HG02623 (cell line): ENCODE results near the gene CEACAM6.
"Not testable (repeated sequence)": the region's sequence is repeated elsewhere in the genome, so short reads cannot be mapped to it uniquely, and the experiment has no call there.

Experiments used
- ATAC-seq: cut with Tn5 transposase; IDR thresholded peaks from one replicate; pipeline ENCODE4 v1.9.1; 2021; ENCODE audit warnings: moderate library complexity; ENCODE audit not compliant: unreplicated experiment

The CEACAM6 gene

GRCh38 chr19:41746593-41747227, 8.6 kb upstream of the CEACAM6 start:
- ATAC-seq, result no peak

DNA sequence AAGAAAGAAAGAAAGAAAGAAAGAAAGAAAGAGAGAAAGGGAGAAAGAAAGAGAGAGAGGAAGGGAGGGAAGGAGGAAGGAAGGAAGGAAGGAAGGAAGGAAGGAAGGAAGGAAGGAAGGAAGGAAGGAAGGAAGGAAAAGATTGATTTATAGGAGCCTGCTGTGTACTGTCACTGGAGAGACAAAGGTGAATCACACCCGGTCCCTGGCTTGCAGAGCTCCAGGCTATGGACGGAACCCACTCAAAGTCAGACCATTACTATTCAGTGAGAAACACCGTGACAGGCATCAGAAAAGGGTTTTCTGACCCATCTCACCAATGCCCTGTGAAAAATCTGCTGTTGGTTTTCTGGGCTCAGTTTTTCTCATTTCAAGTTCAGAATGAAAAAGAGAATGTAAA, 7.3 kb upstream of the CEACAM6 start:
- no peak for ATAC-seq

GRCh38 chr19:41750248-41751134, 4.8 kb upstream of the CEACAM6 start:
- not testable (repeated sequence) for ATAC-seq

DNA sequence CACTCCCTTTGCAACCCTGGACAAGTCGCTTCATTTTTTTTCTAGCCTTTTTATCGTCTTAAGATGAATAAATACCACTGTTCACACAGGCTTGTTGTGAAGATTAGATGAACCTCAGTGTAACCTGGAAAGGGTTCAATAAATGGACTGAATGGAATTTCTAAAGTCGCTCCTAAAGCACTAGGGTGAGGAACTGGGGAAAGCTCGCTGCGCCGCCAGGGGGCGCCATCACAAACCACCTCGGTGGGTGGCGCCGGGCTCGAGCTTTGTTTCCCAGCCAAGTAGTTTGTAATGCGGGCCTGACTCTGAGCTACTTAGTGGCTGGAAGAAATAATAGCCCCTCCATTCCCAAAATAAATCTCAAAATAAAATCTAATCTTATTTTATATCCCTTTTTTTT, 2.2 kb upstream of the CEACAM6 start:
- no peak for ATAC-seq

DNA sequence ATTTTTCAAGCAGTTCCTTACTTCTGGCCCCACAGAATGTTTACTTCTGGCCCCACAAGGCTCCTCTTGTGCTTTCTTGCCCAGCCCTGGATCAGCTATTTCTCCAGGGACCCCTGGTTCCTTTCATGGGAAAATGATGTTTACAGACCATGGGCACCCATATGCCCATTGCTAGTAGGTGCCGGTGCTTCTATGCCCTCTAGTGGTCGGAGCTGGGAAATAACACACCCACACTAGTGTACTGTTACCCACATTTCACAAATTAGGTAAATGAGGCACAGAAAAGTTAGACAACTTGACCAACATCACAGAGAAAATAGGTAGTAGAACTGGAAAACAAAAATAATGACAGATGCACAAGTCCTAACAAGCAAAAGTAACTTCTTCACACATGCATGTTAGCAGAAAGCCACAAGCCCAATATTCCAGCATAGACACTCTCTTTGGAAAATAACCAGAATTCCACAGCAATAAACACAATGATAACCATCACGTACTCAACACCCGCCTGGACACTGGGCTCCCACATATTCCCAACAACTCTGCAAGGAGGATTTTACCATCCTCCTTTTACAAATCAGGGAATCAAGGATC, 1.3 kb upstream of the CEACAM6 start:
- ATAC-seq, result no peak

DNA sequence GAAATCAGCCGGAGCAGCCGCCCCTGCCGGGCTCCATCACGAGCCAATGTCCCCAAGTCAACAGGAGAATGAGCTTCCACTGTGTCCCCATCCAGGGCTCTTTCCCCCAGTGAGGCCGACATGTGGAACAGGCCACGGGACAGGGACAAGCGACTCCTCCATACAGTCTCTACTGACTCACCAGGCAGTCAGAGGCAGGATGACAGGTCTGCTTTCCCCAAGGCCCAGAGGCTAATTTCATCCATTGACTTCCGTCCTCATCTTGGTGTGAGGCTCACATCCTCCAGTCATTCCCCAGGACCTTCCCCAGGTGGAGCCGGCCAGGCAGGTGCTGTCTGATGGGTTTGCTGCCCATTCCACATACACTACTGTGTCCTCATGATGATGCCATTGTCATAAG, 3.5 kb downstream of the CEACAM6 start:
- ATAC-seq, result no peak

- no peak for ATAC-seq
These were observed 11.8 kb downstream of the CEACAM6 start for GRCh38 chr19:41767115-41767514.

DNA sequence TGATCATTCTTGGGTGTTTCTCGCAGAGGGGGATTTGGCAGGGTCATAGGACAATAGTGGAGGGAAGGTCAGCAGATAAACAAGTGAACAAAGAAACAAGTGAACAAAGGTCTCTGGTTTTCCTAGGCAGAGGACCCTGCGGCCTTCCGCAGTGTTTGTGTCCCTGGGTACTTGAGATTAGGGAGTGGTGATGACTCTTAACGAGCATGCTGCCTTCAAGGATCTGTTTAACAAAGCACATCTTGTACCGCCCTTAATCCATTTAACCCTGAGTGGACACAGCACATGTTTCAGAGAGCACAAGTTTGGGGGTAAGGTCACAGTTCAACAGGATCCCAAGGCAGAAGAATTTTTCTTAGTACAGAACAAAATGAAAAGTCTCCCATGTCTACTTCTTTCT, 12.8 kb downstream of the CEACAM6 start:
- not testable (repeated sequence) for ATAC-seq

DNA sequence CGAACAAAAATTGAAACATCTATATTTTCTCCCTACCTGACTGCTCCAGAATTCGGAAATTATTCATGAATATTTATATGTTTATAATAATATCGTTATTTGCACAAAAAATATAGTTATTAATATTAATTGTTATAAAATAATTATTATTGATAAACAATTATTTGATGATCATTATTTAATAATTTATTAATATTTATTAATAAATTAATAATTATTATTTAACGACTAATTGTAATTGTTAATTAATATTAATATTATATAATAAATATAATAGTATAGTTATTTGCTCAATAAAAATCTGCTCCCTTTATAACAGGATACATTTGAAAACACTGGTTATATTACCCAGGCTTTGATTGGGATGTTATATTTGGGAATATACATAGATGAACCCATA, 14.3 kb downstream of the CEACAM6 start:
- ATAC-seq, result no peak

GRCh38 chr19:41771410-41771809, 16.1 kb downstream of the CEACAM6 start:
- no peak for ATAC-seq

GRCh38 chr19:41774515-41774980, 19.2 kb downstream of the CEACAM6 start:
- no peak for ATAC-seq

GRCh38 chr19:41776700-41777099, 21.4 kb downstream of the CEACAM6 start:
- ATAC-seq, result no peak

DNA sequence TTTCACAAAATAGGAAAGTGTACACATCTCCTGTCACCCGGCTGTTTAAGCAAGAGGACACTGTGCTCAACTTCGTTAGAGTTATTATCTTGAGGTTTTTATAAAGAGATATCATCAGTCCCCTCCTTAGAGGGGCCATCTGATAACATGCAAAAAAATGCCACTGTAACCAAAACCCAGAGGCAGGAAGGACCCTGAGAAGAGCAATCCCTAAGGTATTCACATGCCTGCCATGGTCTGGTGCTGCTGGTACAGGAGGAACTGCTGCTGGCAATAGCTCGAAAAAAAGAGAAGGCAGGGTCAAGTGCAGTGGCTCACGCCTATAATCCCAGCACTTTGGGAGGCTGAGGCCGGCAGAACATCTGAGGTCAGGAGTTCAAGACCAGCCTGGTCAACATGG, 28.3 kb downstream of the CEACAM6 start:
- ATAC-seq, result no peak

DNA sequence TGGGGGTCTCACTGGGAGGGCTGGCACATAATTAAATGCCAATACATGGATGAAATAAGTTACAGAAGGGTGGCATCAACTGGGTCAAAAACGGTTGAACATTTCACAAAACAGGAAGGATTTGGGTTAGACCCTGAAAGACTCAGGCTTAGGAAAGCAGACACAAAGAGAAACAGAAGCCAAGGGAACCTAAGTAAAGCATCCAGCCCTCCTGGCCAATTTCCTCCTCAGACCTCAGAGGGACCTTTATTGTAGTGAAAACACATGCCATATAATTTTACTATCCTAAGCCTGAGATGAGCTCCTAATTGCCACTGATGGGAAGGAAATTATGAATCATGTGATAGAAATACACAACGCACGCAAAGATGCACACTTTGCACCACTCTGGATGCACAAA, 29.0 kb downstream of the CEACAM6 start:
- ATAC-seq, result no peak

GRCh38 chr19:41784743-41785142, 29.4 kb downstream of the CEACAM6 start:
- ATAC-seq, result no peak

- ATAC-seq, result no peak
These were observed 30.3 kb downstream of the CEACAM6 start for GRCh38 chr19:41785653-41786052.

GRCh38 chr19:41787055-41787454, 31.7 kb downstream of the CEACAM6 start:
- ATAC-seq, result no peak

DNA sequence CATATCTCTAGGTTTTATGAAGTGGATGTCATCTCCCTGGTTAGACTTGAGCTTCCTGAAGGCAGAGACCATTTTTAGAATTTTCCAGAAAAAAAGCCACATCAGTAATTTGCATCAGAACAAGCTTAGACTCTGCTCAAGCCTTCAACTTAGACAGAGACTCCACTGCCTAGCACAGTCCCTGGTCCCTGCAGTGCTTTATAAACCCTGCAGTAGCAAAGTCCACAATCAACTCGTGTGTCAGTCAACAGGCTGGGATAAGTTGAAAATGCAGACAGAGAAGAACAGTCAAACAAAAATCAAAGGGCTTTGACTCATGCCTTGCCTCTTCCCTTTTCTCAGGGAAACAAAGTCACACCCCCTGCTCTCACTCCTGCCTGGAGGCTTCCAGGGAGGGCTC, 33.2 kb downstream of the CEACAM6 start:
- ATAC-seq, result not testable (repeated sequence)

DNA sequence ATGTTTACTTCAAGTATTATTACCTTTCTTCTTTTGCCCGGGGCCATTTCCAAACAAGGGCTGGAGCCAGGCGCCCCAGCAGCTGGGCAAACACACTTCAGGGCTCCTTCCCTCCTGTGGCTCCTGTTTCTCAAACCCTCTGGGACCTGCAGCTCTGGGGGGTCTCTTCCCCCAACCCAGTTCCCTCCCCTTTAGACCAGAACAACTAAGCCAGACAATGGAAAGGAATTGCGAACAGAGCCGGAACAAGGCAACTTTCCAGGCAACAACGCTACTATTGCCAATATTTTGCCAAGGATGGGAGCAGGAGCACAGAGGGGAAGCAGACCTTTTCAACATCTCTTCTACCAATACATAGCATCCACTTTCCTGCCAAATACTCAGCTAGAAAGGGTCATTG, 33.7 kb downstream of the CEACAM6 start:
- ATAC-seq, result not testable (repeated sequence)

DNA sequence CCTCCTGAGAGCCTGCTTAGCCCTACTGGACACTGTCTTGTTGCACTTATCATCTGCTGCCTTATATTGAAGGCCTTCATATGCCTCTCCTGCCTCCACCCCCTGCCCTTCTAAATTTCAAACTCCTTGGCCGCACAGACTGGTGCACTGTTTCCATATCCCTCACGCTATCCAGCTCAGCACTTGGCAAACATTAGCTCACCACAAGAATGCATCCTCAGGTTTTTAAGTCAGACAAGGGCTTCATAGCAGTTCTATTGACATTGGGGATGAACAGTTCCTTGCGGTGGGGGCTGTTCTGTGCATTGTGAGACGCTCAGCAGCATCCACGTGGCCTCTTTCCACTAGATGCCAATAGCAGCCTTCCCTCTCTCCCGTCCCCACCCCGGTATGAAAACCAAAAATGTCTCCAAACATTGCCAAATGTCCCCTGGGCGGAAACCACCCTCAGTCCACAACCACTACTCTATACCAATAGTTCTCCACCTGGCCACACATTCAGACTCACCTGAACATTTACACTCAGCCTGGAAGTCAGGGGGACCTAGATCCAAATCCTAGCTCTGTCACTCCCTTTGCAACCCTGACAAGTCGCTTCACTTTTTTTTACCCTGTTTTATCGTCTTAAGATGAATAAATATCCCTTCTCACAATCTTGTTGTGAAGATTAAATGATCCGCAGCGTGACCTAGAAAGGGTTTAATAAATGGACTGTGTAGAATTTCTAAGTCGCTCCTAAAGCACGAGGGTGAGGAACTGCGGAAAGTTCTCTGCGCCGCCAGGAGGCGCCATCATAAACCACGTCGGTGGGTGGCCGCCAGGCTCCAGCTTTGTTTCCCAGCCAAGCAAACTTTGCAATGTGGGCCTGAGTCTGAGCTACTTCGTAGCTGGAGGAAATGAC, 37.4 kb downstream of the CEACAM6 start:
- no peak for ATAC-seq

- no peak for ATAC-seq
These were observed 38.0 kb downstream of the CEACAM6 start for GRCh38 chr19:41793414-41793727.
